ENCODE data around the gene EIF3C.
"Not testable (repeated sequence)": the region's sequence is repeated elsewhere in the genome, so short reads cannot be mapped to it uniquely, and the experiment has no call there.

The EIF3C gene

DNA sequence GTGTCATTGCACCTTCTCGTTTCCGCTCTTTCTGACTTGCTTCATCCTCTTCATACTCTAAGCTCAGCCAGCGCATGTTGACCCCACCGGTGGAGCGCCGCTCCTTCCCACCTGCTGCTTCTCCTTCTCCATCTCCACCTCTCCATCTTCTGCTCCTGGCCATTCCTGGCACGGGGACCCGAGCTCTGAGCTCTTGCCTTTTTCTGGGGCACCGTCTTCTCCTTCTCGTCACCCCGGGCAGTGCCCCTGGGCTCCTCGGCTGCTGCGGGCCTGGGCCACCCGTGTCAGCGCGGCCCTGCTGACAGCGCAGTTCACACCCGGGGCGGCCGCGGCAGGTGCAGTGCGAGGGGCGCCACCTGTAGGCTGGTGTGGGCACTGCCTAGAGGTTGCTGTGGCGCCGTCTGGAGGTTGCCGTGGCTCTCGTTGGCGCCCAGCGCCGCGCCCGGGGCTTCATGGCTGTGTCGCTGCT is 38.8 kb downstream of the EIF3C start:
- not testable (repeated sequence) for DNase-seq

- DNase-seq, result not testable (repeated sequence)
Measured at GRCh38 chr16:28750469-28751067, 39.3 kb downstream of the EIF3C start.

DNA sequence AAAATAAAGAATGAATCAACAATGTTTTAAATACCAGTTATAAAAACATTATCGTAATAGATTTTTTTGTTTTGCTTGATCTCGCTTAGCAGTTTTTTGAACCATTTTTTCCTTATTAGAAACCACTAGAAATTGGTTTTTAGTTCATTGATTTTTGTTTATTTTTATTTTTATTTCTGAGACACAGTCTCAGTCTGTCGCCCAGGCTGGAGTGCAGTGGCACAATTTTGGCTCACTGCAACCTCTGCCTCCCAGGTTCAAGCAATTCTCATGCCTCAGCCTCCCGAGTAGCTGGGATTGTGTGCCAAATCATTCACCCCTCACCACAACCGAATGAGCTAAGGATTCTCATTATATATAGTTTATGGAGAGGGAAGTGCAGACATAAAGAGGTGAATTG is 40.2 kb downstream of the EIF3C start, which contains the start of gene NPIPB9:
Gene NPIPB9 (plus strand): TSS at position 301 of the 400 bp plus-strand sequence.
- not testable (repeated sequence) for DNase-seq

DNA sequence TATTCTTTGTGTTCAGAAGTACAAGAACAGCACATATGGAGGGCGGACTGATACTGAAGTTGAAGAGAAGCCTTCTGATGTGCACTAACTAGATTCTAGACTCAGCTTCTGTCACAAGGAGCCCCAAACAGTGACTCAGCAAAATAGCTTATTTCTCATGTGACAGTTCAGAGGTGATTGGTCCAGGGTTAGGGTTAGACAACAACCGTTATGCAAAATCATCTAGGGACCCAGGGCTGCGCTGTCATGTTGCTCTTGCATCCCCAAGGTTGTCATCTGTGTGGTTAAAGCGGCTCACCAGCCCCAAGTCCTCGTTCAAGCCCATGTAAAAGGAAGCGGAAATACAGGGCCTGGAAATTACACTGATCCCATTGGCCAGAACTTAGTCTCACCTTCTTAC is 70.4 kb downstream of the EIF3C start:
- DNase-seq, result not testable (repeated sequence)

GRCh38 chr16:28782357-28782756 is 71.1 kb downstream of the EIF3C start:
- not testable (repeated sequence) for DNase-seq

All from amniotic stem cell (primary cell).